ENCODE measurements around the gene SERPINB6. TPM values are rescaled to one million over a fixed set of nuclear protein-coding genes. Genes with fewer than 3 reads are reported as not detected.
"Not testable (repeated sequence)": the region's sequence is repeated elsewhere in the genome, so short reads cannot be mapped to it uniquely, and the experiment has no call there.

The SERPINB6 gene
- total RNA-seq, 1 donor from 2014 or later, result 120 TPM

DNA sequence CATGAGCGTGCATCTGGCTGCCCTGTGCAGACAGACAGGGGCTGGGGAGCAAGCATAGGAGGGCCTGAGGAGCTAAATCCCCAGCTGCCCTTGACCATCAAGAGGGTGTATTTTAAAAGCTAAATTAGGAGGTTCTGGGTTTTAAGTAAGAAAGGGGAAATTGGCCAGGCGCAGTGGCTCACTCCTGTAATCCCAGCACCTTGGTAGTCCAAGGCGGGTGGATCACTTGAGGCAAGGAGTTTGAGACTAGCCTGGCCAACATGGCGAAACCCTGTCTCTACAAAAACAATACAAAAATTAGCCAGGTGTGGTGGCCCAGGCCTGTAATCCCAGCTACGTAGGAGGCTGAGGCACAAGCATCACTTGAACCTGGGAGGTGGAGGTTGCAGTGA lies 27.8 kb downstream of the SERPINB6 start:
- DNase-seq (ENCODE audit: low read depth), result no peak
- TF ChIP-seq, protein P1, sequence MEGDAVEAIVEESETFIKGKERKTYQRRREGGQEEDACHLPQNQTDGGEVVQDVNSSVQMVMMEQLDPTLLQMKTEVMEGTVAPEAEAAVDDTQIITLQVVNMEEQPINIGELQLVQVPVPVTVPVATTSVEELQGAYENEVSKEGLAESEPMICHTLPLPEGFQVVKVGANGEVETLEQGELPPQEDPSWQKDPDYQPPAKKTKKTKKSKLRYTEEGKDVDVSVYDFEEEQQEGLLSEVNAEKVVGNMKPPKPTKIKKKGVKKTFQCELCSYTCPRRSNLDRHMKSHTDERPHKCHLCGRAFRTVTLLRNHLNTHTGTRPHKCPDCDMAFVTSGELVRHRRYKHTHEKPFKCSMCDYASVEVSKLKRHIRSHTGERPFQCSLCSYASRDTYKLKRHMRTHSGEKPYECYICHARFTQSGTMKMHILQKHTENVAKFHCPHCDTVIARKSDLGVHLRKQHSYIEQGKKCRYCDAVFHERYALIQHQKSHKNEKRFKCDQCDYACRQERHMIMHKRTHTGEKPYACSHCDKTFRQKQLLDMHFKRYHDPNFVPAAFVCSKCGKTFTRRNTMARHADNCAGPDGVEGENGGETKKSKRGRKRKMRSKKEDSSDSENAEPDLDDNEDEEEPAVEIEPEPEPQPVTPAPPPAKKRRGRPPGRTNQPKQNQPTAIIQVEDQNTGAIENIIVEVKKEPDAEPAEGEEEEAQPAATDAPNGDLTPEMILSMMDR (conservative IDR thresholded peaks at IDR 0.05; ENCODE audit: low read depth, low read length), result no peak
- H3K4me3 ChIP-seq (ENCODE audit: low read depth, low read length), result no peak overlapping the region

DNA sequence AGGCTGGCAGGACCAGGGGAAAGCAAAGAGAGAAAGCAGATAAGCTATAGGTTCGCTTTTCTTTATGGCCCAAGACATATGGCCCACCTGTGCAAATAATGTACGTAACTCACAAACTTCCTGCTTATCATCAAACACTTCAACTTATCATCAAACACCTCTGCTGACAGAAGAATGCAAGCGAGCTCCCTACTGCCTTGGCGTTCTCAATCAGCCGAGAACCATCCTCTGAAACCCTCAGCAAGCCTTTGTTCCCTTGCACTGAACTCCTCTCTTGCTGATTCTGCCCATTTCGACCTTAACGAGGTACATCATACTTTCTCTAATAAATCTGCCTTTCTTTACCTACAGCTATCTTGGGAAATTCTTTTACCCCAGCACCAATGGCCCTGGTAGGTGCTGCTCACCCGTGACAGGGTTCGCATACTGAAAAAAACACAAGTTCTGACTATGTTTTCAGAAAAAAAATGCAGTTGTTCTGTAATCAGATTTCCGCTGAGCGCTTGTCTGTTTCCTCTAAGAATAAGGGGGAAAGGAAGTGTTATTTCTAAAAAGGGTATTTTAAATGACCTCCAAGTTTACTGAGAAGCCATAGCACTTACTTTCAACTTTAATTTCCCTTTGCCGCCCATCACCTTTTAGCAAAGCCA lies 28.3 kb downstream of the SERPINB6 start:
- no peak for DNase-seq (ENCODE audit: low read depth)
- TF ChIP-seq, protein P1 (conservative IDR thresholded peaks at IDR 0.05; ENCODE audit: low read depth, low read length), result no peak
- H3K4me3 ChIP-seq (ENCODE audit: low read depth, low read length), result no peak overlapping the region

DNA sequence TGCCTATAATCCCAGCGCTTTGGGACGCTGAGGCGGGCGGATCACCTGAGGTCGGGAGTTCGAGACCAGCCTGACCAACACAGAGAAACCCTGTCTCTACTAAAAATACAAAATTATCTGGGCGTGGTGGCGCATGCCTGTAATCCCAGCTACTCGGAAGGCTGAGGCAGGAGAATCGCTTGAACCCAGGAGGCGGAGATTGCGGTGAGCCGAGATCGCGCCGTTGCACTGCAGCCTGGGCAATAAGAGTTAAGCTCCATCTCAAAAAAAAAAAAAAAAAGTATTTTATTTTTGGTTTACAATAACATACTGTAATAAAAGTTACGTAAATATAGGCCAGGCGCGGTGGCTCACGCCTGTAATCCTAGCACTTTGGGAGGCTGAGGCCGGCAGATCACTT lies 29.3 kb downstream of the SERPINB6 start:
- not testable (repeated sequence) for H3K4me3 ChIP-seq (ENCODE audit: low read depth, low read length); DNase-seq (ENCODE audit: low read depth)

DNA sequence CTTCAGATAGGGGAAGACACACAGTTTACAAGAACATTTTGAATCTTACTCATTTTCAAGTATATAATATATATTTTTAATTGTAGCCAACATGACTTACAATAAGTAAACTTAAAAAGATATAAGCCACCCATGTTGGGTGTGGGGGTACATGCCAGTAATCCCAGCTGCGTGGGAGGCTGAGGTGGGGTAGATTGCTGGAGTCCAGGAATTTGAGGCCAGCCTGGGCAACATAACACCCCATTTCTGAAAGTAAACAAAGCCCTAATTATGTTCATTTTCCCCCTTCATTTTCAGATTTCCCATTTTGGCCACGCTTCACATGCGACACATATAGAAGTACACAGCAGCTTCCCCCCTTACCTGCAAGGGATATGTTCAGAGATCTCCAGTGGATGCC lies 30.5 kb downstream of the SERPINB6 start:
- TF ChIP-seq, protein P1 (conservative IDR thresholded peaks at IDR 0.05; ENCODE audit: low read depth, low read length), result no peak
- no peak overlapping the region for H3K4me3 ChIP-seq (ENCODE audit: low read depth, low read length)
- DNase-seq (ENCODE audit: low read depth), result no peak

DNA sequence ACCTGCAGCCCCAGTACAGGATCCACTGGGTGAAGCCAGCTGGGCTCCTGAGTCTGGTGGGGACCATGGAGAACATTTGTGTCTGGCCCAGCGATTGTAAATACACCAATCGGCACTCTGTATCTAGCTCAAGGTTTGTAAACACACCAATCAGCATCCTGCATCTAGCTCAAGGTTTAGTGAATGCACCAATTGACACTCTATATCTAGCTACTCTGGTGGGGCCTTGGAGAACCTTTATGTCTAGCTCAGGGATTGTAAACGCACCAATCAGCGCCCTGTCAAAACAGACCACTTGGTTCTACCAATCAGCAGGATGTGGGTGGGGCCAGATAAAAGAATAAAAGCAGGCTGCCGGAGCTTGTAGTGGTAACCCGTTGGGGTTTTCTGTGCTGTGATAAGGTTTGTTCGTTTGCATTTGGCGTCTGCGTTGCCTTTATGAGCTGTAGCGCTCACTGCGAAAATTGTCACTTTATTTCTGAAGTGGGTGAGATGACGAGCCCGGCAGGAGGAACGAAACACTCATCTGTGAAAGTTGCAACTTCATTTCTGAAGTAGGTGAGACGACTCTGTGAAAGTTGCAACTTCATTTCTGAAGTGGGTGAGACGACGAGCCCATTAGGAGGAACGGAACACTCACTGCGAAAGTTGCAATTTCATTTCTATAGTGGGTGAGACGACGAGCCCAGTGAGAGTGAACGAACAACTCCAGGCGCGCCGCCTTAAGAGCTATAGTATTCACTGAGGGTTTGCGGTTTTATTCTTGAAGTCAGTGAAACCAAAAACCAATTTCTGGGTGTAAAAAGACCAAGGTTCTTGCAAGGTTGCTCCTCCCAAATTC lies 31.1 kb downstream of the SERPINB6 start:
- no peak overlapping the region for H3K4me3 ChIP-seq (ENCODE audit: low read depth, low read length)
- DNase-seq (ENCODE audit: low read depth), result no peak
- TF ChIP-seq, protein P1 (conservative IDR thresholded peaks at IDR 0.05; ENCODE audit: low read depth, low read length), result no peak

DNA sequence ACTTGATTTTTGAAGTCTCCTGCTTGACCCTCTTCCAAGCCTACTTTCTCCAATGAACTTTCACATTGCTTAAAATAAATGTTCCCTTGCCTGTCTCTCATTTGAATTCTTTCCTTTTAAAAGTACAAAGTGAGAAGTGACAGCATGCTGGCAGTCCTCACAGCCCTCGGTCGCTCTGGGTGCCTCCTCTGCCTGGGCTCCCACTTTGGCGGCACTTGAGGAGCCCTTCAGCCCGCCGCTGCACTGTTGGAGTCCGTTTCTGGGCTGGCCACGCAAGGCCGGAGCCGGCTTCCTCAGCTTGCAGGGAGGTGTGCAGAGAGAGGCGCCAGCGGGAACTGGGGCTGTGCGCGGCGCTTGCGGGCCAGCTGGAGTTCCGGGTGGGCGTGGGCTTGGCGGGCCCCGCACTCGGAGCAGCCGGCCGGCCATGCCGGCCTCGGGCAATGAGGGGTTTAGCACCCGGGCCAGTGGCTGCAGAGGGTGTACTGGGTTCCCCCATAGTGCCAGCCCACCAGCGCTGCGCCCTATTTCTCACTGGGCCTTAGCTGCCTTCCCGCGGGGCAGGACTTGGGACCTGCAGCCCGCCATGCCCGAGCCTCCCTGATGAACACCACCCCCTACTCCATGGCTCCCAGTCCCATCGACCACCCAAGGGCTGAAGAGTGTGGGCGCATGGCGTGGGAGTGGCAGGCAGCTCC lies 31.9 kb downstream of the SERPINB6 start:
- H3K4me3 ChIP-seq (ENCODE audit: low read depth, low read length), result no peak overlapping the region
- TF ChIP-seq, protein P1 (conservative IDR thresholded peaks at IDR 0.05; ENCODE audit: low read depth, low read length), result no peak
- DNase-seq (ENCODE audit: low read depth), result no peak

DNA sequence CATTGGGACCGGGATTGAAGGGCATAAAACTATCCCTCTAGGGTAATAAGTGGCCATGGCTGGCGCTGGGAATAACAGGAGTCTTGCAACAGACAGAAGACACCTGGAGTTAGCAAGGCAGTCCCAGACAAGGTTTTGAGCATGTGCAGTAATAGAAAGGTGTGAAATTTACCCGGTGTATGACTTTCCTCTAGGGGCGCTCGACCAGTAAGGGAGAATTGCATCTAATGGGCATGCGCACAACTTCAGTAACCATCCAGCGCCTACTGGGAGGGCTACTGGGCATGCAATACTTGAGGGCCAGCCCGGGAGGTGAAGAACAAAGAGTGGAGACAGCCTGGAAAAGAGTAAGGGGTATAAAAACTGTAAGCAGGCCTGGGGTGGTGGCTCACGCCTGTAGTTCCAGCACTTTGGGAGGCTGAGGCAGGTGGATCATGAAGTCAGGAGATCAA lies 32.7 kb downstream of the SERPINB6 start:
- TF ChIP-seq, protein P1 (conservative IDR thresholded peaks at IDR 0.05; ENCODE audit: low read depth, low read length), result peak; percentile 44
- no peak for DNase-seq (ENCODE audit: low read depth)

More for the DNA sequence above, 32.7 kb downstream of the SERPINB6 start:
- no peak overlapping the region for H3K4me3 ChIP-seq (ENCODE audit: low read depth, low read length)

All from epithelial cell of proximal tubule (primary cell).